GM19372 (cell line): ENCODE data around the gene C16orf87.
"Not testable (repeated sequence)": the region's sequence is repeated elsewhere in the genome, so short reads cannot be mapped to it uniquely, and the experiment has no call there.

Experiments
- ATAC-seq: cut with Tn5 transposase; IDR thresholded peaks from one replicate; pipeline ENCODE4 v1.9.1; 2021; ENCODE audit warnings: mild to moderate bottlenecking, low read depth, moderate library complexity; ENCODE audit not compliant: unreplicated experiment

The C16orf87 gene

GRCh38 chr16:46801428-46802049, 29.4 kb downstream of the C16orf87 start:
- no peak for ATAC-seq

- ATAC-seq = no peak
These were observed 30.5 kb downstream of the C16orf87 start for GRCh38 chr16:46800494-46800893.

DNA sequence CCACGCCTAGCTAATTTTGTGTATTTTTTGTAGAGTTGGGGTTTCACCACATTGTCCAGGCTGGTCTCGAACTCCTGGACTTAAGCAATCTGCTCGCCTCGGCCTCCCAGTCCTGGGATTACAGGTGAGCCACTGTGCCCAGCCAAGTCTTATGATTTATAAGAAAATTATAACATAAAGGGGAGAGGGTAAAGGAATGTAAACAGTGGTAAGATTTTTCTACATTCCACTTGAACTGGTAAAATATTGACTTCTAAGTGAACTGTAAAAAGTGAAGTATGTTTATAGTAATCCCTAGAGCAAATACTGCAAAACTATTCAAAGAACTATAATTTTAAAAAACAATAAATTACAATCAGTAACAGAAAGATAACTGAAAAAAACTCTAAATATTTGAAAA, 33.5 kb downstream of the C16orf87 start:
- no peak for ATAC-seq

- no peak for ATAC-seq
These were observed 34.2 kb downstream of the C16orf87 start for GRCh38 chr16:46796764-46797269.

DNA sequence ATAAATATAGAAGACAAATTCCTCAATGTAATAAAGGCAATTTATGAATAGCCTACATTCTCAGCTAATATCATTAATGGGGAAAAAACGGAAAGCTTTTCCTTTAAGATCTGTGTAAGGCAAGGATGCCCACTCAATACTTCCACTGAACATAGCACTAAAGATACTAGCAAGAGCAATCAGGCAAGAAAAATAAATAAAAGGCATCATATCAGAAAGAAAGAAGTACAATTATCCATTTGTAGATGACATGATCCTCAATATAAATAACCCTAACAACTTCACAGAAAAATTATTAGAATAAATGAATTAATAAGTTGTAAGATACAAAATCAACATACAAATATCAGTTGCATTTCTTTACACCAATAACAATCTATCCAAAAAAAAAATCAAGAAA, 37.1 kb downstream of the C16orf87 start:
- no peak for ATAC-seq

- no peak for ATAC-seq
These were observed 40.2 kb downstream of the C16orf87 start for GRCh38 chr16:46790599-46791270.

DNA sequence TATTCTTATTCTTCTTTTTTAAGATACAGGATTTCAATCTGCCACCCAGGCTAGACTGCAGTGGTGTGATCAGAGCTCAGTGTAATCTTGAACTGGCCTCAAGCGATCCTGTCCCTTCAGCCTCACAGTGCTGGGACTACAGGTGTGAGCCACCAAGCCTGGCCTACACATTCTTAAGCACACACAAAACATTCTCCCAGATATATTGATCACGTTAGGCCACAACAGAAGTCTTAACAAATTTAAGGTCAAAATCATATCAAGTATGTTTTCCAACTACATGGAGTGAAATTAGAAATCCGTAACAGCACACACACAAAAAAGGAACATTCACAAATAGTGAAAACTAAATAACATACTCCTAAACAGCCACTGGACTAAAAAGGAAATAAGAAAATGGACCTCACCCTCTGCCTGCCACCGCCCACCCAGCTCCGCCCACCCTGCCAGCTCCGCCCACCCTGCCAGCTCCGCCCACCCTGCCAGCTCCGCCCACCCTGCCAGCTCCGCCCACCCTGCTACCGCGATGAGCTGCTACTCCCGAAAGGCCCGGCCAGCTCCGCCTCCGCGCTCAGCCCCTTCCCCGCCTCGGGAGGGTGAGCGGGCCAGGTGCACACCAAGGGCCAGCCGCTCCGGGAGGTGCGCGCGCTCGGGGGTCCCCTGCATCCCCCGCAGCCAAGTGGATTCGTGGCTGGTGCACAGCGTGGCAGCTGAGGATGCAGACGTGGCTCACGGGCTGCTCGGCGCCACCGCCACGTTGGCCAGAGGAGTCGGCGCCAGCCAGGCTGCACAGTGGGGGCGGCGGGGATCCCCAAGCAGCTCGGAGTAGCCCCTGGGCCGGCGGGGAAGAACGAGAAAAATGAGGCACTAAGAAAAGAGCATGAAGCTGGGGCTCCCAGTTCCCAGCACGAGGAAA, 41.2 kb downstream of the C16orf87 start:
- peak; percentile 77 for ATAC-seq

GRCh38 chr16:46788891-46789474, 42.0 kb downstream of the C16orf87 start:
- no peak for ATAC-seq

DNA sequence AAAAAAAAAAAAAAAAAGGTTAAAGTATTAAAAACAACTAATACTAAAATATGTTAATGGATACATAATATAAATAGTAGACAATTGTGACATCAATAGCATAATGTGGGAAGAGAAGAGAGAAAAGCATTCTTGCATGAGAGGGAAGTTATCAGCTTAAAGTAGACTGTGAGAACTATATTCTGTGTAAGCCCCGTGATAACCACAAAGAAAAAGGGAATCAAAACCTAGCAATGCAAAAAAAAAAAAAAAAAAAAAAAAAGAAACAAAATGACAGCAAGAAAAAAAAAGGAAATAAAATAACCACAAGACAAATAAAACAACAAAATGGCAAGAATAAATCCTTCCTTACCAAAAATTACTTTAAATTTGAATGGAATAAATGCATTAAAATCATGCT, 43.1 kb downstream of the C16orf87 start:
- ATAC-seq = no peak

- no peak for ATAC-seq
These were observed 45.7 kb downstream of the C16orf87 start for GRCh38 chr16:46785076-46785845.

- not testable (repeated sequence) for ATAC-seq
These were observed 46.4 kb downstream of the C16orf87 start for GRCh38 chr16:46784569-46784968.

GRCh38 chr16:46783800-46784199, 47.2 kb downstream of the C16orf87 start:
- ATAC-seq = no peak

DNA sequence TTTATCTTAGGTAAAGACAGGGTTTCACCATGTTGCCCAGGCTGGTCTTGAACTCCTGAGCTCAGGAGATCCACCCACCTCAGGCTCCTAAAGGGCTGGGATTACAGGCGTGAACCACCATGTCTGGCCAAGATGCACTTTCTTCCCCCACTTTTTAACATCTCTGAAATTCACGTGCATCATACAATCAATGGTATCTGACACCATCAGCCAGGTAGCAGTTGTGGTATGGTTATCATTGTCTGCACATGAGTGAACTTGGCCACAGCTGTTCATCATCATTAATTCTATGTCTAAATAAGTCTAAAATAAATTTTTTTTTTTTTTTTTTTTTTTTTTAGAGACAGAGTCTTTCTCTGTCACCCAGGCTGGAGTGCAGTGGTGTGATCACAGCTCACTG, 48.7 kb downstream of the C16orf87 start:
- ATAC-seq = no peak

DNA sequence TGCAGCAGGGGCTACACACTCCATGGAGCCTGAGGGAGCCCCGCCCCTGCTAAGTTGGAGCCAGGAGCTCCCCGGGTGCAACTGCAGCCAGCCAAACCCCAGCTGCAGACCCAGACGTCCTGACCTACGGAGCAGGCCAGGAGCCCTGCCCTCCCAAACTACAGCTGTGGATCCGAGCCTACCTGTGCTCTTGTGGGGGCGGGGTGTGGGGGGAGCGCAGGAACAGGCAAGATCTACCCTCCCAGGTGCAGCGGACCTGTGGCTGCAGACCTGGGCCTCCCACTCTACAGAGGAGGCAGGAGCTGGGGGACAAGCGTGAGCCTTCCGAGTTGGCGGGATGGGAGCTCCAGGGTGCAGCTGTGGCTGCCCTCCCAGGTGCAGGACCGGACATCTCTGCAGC, 53.2 kb downstream of the C16orf87 start:
- no peak for ATAC-seq

DNA sequence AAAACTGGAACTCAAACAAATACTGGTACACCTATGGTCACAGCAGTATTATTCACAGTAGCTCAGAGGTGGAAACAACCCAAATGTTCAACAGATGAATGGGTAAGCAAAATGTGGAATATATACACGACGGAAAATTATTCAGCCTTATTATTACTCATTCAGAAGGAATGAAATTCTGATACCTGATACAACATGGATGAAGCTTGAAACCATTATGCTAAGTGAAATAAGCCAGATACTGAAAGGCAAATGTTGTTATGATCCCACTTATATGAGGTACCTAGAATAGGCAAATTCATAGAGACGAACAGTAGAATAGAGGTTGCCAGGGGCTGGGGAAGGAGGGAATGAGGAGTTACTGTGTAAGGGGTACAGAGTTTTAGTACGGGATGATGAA, 55.8 kb downstream of the C16orf87 start:
- no peak for ATAC-seq

DNA sequence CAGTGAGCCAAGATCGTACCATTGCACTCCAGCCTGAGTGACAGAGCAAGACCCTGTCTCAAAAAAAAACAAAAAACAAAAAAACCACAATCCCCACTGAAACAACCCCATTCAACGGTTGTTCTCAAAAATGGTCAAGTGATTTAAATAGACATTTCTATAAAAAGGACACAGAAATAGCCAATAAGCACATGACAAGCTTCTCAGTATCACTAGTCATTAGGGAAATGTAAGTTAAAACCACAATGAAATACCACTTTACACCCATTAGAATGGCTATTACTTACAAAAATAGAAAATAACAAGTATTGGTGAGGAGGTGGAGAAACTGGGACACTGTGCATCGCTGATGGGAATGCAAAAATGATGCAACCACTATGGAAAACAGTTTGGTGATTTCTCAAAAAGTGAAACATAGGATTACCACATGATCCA, 56.2 kb downstream of the C16orf87 start:
- ATAC-seq = peak; percentile 80

DNA sequence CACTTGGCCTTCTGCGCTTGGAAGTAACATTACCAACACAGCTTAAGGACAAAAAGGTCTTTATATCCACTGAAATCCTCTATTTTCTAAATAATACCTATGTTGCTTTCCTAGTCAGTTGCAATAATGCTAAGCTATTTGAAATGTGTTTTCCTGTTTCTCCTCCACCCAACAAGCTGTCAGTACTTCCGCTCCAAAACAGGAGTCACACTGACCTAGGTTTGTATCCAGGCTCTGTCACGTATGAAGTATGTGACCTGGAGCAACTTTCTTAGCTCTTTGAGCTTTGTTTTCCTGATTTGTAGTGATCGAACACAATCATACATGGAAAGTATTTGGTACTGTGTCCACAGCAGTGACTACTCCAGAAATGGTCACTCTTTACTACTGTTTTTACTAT, 58.5 kb downstream of the C16orf87 start:
- no peak for ATAC-seq

- no peak for ATAC-seq
These were observed 62.2 kb downstream of the C16orf87 start for GRCh38 chr16:46768809-46769208.

- no peak for ATAC-seq
These were observed 65.9 kb downstream of the C16orf87 start for GRCh38 chr16:46765050-46765449.

- ATAC-seq = no peak
These were observed 67.8 kb downstream of the C16orf87 start for GRCh38 chr16:46763147-46763546.
